Measurements from ENCODE around the gene NR1D1. TPM values are rescaled to one million over a fixed set of nuclear protein-coding genes. Genes with fewer than 3 reads are reported as not detected.

The NR1D1 gene
- total RNA-seq, 1 donor from 2014 or later = 5.7 TPM

DNA sequence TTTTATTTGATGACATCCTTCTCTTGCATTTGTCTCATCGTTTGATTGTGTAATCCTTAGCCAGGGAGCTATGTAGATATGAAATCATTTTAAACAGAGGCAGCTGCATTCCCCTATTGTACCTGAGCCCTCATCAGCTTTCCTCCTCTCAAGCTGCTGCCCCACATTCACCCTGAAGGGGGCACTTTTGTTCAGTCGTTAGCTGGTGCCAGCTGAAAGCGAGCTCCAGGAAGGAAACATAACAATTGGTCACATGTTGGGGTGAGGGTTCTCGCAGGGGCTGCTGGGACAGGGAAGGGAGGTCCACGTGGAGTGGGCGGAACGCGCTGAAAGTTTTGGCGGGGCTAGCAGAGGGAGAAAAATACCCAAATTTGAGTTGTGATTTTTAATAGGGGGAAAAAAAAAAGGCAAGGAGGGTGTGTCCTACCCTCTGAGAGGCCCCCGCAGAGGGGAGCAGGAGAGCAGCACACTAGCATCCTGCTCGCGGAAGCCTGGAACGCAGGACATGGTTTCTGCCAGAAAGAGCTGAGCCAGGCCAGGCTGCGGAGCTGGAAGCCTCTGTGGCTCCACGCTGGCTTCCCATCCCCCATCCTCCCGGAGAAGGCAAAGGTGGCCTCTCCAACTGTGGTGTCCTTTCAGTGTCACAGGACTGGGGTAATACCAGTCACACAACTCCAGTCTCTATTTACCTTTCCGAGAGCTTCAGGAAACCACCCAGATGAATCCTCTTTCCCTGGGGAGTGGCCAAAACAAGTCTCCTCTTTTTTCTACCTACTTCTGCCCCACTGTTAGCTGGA is 12.9 kb upstream of the NR1D1 start:
- Mint-ChIP-seq H3K36me3 (no peaks in the 10 kb centered on the region), H3K4me3 (peak overlapping the region; percentile 91), H3K27ac (peak overlapping the region; percentile 93), H3K27me3 (no peaks in the 10 kb centered on the region), H3K4me1 (ENCODE audit: unreplicated experiment) (peaks cover 65% of the 10 kb centered on the region), H3K9me3 (no peaks in the 10 kb centered on the region)
- TF ChIP-seq, protein P1, sequence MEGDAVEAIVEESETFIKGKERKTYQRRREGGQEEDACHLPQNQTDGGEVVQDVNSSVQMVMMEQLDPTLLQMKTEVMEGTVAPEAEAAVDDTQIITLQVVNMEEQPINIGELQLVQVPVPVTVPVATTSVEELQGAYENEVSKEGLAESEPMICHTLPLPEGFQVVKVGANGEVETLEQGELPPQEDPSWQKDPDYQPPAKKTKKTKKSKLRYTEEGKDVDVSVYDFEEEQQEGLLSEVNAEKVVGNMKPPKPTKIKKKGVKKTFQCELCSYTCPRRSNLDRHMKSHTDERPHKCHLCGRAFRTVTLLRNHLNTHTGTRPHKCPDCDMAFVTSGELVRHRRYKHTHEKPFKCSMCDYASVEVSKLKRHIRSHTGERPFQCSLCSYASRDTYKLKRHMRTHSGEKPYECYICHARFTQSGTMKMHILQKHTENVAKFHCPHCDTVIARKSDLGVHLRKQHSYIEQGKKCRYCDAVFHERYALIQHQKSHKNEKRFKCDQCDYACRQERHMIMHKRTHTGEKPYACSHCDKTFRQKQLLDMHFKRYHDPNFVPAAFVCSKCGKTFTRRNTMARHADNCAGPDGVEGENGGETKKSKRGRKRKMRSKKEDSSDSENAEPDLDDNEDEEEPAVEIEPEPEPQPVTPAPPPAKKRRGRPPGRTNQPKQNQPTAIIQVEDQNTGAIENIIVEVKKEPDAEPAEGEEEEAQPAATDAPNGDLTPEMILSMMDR (conservative IDR thresholded peaks at IDR 0.05) = peak; percentile 84
- DNase-seq (ENCODE audit: extremely low spot score, unreplicated experiment) = peak; percentile 90

DNA sequence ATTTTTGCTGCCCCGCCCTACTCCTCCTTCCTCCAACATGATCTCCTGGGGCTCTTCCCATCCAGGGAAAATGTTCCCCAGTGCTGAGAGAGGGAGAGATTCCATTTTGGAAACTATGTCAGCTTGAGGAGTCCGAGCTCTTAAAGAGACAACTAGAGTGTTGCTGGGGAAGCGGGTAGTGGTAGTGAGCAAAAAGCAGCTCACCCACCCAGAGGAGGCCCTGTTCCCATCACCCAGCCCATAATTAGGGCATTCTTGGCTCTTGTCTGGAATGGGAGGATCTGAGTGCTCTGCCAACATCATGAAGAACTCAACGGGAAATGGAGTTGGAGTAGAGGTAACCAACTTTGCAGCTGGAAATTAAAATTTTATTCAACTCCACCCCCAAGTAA is 12.3 kb upstream of the NR1D1 start:
- Mint-ChIP-seq H3K4me3 (peak overlapping the region; percentile 91), H3K9me3 (no peaks in the 10 kb centered on the region), H3K27ac (peak overlapping the region; percentile 93), H3K27me3 (no peaks in the 10 kb centered on the region), H3K36me3 (no peaks in the 10 kb centered on the region), H3K4me1 (ENCODE audit: unreplicated experiment) (peaks cover 66% of the 10 kb centered on the region)
- TF ChIP-seq, protein P1 (conservative IDR thresholded peaks at IDR 0.05) = no peak
- no peak for DNase-seq (ENCODE audit: extremely low spot score, unreplicated experiment)

DNA sequence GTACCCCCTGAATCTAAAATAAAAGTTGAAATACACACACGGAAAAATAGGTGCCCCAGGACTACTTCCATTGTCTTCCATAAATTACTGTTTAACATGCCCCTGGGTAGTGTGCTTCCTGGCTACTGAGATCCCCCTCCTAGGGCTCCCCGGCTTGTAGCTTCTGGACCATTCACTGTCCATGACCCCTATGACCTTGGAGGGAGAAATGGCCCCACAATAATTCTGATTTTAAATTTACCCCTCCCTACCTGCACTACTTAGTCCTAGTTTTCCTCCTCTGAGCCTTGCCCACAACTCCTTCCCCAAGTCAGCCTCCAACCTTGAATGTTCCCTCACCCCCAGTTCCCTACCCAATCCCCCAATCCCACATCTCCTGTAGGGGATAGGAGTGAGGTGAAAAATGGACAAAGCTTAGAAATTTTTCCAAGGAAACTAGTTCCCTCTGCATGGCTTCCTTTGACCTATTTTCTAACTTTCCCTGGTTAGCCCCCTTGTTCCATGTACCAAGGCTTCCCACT is 11.9 kb upstream of the NR1D1 start:
- no peaks in the 10 kb centered on the region for H3K9me3 Mint-ChIP-seq
- no peaks in the 10 kb centered on the region for H3K36me3 Mint-ChIP-seq
- no peaks in the 10 kb centered on the region for H3K27me3 Mint-ChIP-seq
- H3K4me1 Mint-ChIP-seq (ENCODE audit: unreplicated experiment) = peaks cover 71% of the 10 kb centered on the region
- H3K4me3 Mint-ChIP-seq = peak overlapping the region; percentile 91
- TF ChIP-seq, protein P1 (conservative IDR thresholded peaks at IDR 0.05) = no peak
- H3K27ac Mint-ChIP-seq = peak overlapping the region; percentile 93
- no peak for DNase-seq (ENCODE audit: extremely low spot score, unreplicated experiment)

DNA sequence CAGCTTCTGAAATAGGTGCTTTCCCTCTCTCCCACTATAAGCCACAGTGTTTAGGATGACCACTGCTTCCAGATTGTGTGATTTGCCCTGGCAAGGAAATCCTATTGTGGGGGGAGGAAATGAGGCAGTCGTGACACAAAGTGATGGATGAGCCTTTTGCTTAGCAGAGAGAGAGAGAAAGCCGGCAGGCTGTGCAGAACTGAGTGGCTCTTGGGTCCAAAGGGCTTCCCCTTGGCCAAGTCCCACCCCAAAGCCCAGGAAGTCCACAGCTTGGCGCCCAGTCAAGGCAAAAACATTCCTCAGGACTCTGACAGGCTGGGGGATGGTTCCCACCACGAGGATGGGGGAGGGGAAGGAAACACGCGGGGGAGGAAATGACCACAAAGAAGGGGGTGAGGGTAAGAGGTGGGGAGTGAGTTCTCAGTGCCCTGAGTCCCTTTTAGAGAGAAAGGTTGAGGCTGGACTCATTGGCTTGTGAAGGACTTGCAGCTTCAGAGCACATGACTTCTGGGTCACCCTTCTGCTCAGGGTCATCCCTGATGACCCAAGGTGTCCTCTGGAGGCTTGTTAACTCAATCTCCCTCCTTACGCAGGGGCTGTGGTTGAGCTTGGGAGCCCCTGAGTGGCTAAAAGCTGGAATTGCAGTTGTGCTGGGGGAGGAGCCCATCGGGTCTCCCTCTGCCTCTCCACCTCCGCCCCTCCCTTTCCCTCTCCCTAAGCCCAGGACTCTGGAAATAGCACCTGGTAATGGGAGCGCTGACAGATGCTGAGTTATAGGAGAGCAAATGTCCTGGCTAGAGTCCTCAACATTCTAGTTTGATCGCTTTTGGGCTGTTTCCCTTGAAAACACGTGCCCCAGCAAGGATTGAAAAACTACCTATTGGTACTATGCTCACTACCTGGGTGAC is 11.1 kb upstream of the NR1D1 start:
- H3K27ac Mint-ChIP-seq = peak overlapping the region; percentile 93
- no peaks in the 10 kb centered on the region for H3K27me3 Mint-ChIP-seq
- TF ChIP-seq, protein P1 (conservative IDR thresholded peaks at IDR 0.05) = peak; percentile 73

DNA sequence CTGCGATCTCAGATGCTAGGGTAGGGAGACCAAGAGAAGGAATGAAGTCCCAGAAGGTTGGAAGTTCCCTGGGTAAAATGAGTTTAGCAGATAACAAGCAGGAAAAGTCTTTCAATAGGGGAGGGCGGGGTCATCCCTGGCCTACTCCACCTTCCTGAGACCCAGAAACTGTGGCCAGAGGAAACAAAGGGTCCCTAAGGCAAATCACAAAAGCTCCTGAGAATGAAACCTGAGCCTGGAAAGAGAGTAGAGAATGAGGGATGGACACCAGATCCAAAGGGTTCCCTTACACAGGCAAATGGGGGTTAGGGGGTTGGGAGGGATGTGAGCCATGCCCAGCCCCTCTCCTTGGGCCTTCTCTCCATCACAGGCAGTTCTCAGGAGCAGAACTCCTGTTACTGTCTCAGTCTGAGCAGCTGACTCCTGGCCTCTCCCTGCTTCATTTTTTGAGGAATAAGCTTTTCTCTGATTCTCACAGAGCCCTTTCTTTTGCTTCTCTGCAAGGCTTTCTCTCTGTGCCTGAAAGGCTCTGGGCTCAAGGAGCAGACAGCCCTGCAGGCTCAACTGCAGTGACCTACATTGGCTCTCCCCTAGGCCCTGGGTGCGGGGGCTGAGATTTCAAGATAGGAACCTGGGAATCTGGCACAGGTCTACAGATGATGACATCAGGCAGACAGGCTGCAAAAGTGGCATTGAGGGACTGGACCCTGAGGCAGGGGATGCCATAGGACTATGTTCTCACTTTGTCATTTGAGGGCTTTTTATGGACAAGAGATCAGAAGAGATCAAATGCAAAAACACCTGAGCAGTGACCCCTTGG is 9.8 kb upstream of the NR1D1 start:
- H3K4me3 Mint-ChIP-seq = peak overlapping the region; percentile 48
- no peak for DNase-seq (ENCODE audit: extremely low spot score, unreplicated experiment)
- no peaks in the 10 kb centered on the region for H3K27me3 Mint-ChIP-seq
- H3K27ac Mint-ChIP-seq = peak overlapping the region; percentile 93
- TF ChIP-seq, protein P1 (conservative IDR thresholded peaks at IDR 0.05) = no peak
- no peaks in the 10 kb centered on the region for H3K36me3 Mint-ChIP-seq
- no peaks in the 10 kb centered on the region for H3K9me3 Mint-ChIP-seq
- peaks cover 71% of the 10 kb centered on the region for H3K4me1 Mint-ChIP-seq (ENCODE audit: unreplicated experiment)

More for the DNA sequence above, 11.1 kb upstream of the NR1D1 start:
- Mint-ChIP-seq H3K4me3 (peak overlapping the region; percentile 65), H3K4me1 (ENCODE audit: unreplicated experiment) (peaks cover 79% of the 10 kb centered on the region), H3K36me3 (no peaks in the 10 kb centered on the region), H3K9me3 (no peaks in the 10 kb centered on the region)
- DNase-seq (ENCODE audit: extremely low spot score, unreplicated experiment) = no peak

All from type B pancreatic cell (in vitro differentiated cells).